H1 (cell line): ENCODE data around the gene SOX10. TPM values are rescaled to one million over a fixed set of nuclear protein-coding genes. Genes with fewer than 3 reads are reported as not detected.

Experiments used
- CTCF ChIA-PET: fragments of 300-600 bp; sonication (Branson Sonifier 250); formaldehyde crosslinking; loops from one replicate; lab custom pipeline; 2021; ENCODE audit not compliant: partially characterized antibody; lab: Charles Lee
- POLR2A ChIA-PET: fragments of 300-600 bp; sonication (Branson Sonifier 250); formaldehyde crosslinking; loops from one replicate; lab custom pipeline; 2021; ENCODE audit warnings: inconsistent platforms; ENCODE audit not compliant: partially characterized antibody; lab: Charles Lee
- DNase-seq, 2 experiments: peaks; one replicate each; pipeline versions ENCODE4 v3.0.0 to v3.0.0-alpha.2; 2010 to 2022; ENCODE audit warnings: low spot score in 2 of 2, low read depth in 1 of 2, mixed read lengths in 1 of 2
- FAIRE-seq: peaks from 2 replicates; lab custom pipeline; 2011; peaks lifted over from hg19 to GRCh38; lab: Jason Lieb, UNC
- H2AFZ ChIP-seq: 2 replicates; pipeline ENCODE4 v1.8.1; 2012; ENCODE audit warnings: low read length, inconsistent platforms
- H2AK5ac ChIP-seq: 2 replicates; pipeline ENCODE4 v1.6.1; 2013; ENCODE audit warnings: low read depth, low read length
- H2BK120ac ChIP-seq: replicated peaks from 2 replicates; pipeline ENCODE3; 2013; ENCODE audit warnings: low read depth, low read length, inconsistent platforms
- H2BK12ac ChIP-seq: 2 replicates; pipeline ENCODE4 v1.6.1; 2013; ENCODE audit warnings: low read depth, low read length
- H2BK15ac ChIP-seq: 2 replicates; pipeline ENCODE4 v1.6.1; 2013; ENCODE audit warnings: low read length
- H2BK20ac ChIP-seq: 2 replicates; pipeline ENCODE4 v1.6.1; 2013; ENCODE audit warnings: low read length
- H2BK5ac ChIP-seq: 2 replicates; pipeline ENCODE4 v1.6.1; 2013; ENCODE audit warnings: low read depth, low read length
- H3K14ac ChIP-seq: 2 replicates; pipeline ENCODE4 v1.6.1; 2013; ENCODE audit warnings: inconsistent platforms; ENCODE audit not compliant: insufficient read length
- H3K18ac ChIP-seq: 2 replicates; pipeline ENCODE4 v1.6.1; 2013; ENCODE audit warnings: low read length; ENCODE audit errors: extremely low read depth
- H3K23ac ChIP-seq: 2 replicates; pipeline ENCODE4 v1.6.1; 2013; ENCODE audit warnings: inconsistent platforms; ENCODE audit not compliant: insufficient read length
- H3K23me2 ChIP-seq: 2 replicates; pipeline ENCODE4 v1.6.1; 2013; ENCODE audit warnings: low read depth, low read length
- H3K27ac ChIP-seq: 2 replicates; pipeline ENCODE4 v1.6.1; 2011; ENCODE audit warnings: low read depth, low read length, inconsistent platforms
- H3K27me3 ChIP-seq, 4 experiments: replicated peaks in 1 of 4; 1 replicate in 1 of 4; 2 replicates in 3 of 4; pipeline versions ENCODE4 v1.6.1 to v1.8.1; 2011 to 2013; ENCODE audit warnings: low read length in 3 of 4, mild to moderate bottlenecking in 3 of 4, inconsistent platforms in 2 of 4, mixed read lengths in 2 of 4, moderate library complexity in 1 of 4; ENCODE audit not compliant: control insufficient read depth in 3 of 4, insufficient read depth in 3 of 4; ENCODE audit errors: extremely low read depth in 1 of 4
- H3K36me3 ChIP-seq, 4 experiments: 2 replicates each; pipeline versions ENCODE4 v1.6.1 to v1.8.1; 2011 to 2013; ENCODE audit warnings: mild to moderate bottlenecking in 4 of 4, low read length in 3 of 4, moderate library complexity in 2 of 4, control low read depth in 1 of 4, inconsistent platforms in 1 of 4; ENCODE audit not compliant: insufficient read depth in 4 of 4, control insufficient read depth in 2 of 4
- H3K4ac ChIP-seq: replicated peaks from 2 replicates; pipeline ENCODE3; 2013; ENCODE audit warnings: low read length, low read depth, mixed read lengths, inconsistent platforms; ENCODE audit not compliant: insufficient read length
- H3K4me1 ChIP-seq, 4 experiments: replicated peaks in 1 of 4; 1 replicate in 1 of 4; 2 replicates in 3 of 4; pipeline versions ENCODE4 v1.6.1 to v1.8.1; 2011 to 2013; ENCODE audit warnings: low read length in 3 of 4, inconsistent platforms in 2 of 4, mixed read lengths in 1 of 4; ENCODE audit not compliant: insufficient read depth in 4 of 4, control insufficient read depth in 3 of 4
- H3K4me2 ChIP-seq, 2 experiments: 2 replicates each; pipeline versions ENCODE4 v1.6.1 to v1.8.1; 2011 to 2013; ENCODE audit warnings: low read depth in 2 of 2, low read length in 2 of 2, control low read depth in 1 of 2, inconsistent platforms in 1 of 2, mild to moderate bottlenecking in 1 of 2; ENCODE audit not compliant: insufficient read depth in 1 of 2
- H3K4me3 ChIP-seq, 4 experiments: fragments of 200-600, 300-600 bp in 1 of 4; sonication (generic), shearing (Covaris generic), sonication (Bioruptor Twin) in 1 of 4; 2 replicates each; pipeline versions ENCODE4 v1.5.1 to v1.8.1; 2011 to 2016; ENCODE audit warnings: low read length in 4 of 4, low read depth in 3 of 4, control low read depth in 2 of 4, inconsistent platforms in 2 of 4, mild to moderate bottlenecking in 2 of 4, mixed read lengths in 1 of 4, moderate library complexity in 1 of 4; ENCODE audit not compliant: insufficient read depth in 2 of 4; ENCODE audit errors: extremely low read depth in 1 of 4
- H3K56ac ChIP-seq: replicated peaks from 2 replicates; pipeline ENCODE3; 2013; ENCODE audit warnings: low read depth, mild to moderate bottlenecking, mixed read lengths, low read length, inconsistent platforms; ENCODE audit not compliant: insufficient read length
- H3K79me1 ChIP-seq: 2 replicates; pipeline ENCODE4 v1.6.1; 2013; ENCODE audit warnings: low read depth, low read length, control low read depth
- H3K79me2 ChIP-seq, 2 experiments: 2 replicates each; pipeline versions ENCODE4 v1.6.1 to v1.8.1; 2012 to 2013; ENCODE audit warnings: low read length in 2 of 2, mild to moderate bottlenecking in 2 of 2, inconsistent platforms in 1 of 2; ENCODE audit not compliant: insufficient read depth in 2 of 2, control insufficient read depth in 1 of 2
- H3K9ac ChIP-seq, 4 experiments: replicated peaks in 1 of 4; 1 replicate in 1 of 4; 2 replicates in 3 of 4; pipeline versions ENCODE4 v1.6.1 to v1.8.1; 2011 to 2013; ENCODE audit warnings: low read depth in 3 of 4, low read length in 3 of 4, control low read depth in 2 of 4, mild to moderate bottlenecking in 2 of 4, moderate library complexity in 2 of 4, inconsistent platforms in 1 of 4; ENCODE audit errors: extremely low read depth in 1 of 4
- H3K9me3 ChIP-seq, 2 experiments: 2 replicates each; pipeline versions ENCODE4 v1.6.1 to v1.8.1; 2012 to 2013; ENCODE audit warnings: mild to moderate bottlenecking in 2 of 2, moderate library complexity in 2 of 2, control low read depth in 1 of 2, inconsistent platforms in 1 of 2, low read depth in 1 of 2, low read length in 1 of 2, mixed read lengths in 1 of 2; ENCODE audit not compliant: insufficient read depth in 2 of 2
- H4K20me1 ChIP-seq, 2 experiments: replicated peaks in 1 of 2; 2 replicates each; pipeline versions ENCODE3 to v1.8.1; 2011 to 2013; ENCODE audit warnings: inconsistent platforms in 2 of 2, low read length in 2 of 2, mild to moderate bottlenecking in 1 of 2; ENCODE audit not compliant: insufficient read depth in 2 of 2, control insufficient read depth in 1 of 2
- H4K5ac ChIP-seq: 2 replicates; pipeline ENCODE4 v1.6.1; 2013; ENCODE audit warnings: low read length, low read depth, mixed read lengths, inconsistent platforms; ENCODE audit not compliant: insufficient read length
- H4K8ac ChIP-seq: 2 replicates; pipeline ENCODE4 v1.8.0; 2013; ENCODE audit warnings: mild to moderate bottlenecking, moderate library complexity, low read length, inconsistent platforms; ENCODE audit not compliant: insufficient read depth; ENCODE audit errors: extremely low read depth
- H4K91ac ChIP-seq: replicated peaks from 2 replicates; pipeline ENCODE3; 2013; ENCODE audit warnings: low read length, mixed read lengths, inconsistent platforms; ENCODE audit not compliant: insufficient read length
- CEBPB ChIP-seq: IDR thresholded peaks from 2 replicates; pipeline ENCODE4 v1.6.1; 2012; ENCODE audit warnings: low read depth, low read length
- CTBP2 ChIP-seq: IDR thresholded peaks from 2 replicates; pipeline ENCODE4 v1.7.0; 2011; ENCODE audit warnings: borderline replicate concordance, mild to moderate bottlenecking, moderate library complexity, mixed read lengths, low read length; ENCODE audit not compliant: insufficient read depth, insufficient read length
- RAD21 ChIP-seq, 2 experiments: IDR thresholded peaks in 1 of 2; conservative IDR thresholded peaks in 1 of 2; 2 replicates each; pipeline ENCODE4 v1.6.1; 2011; ENCODE audit warnings: low read depth in 2 of 2, low read length in 2 of 2, improper control_type of control experiment in 1 of 2, inconsistent platforms in 1 of 2, mild to moderate bottlenecking in 1 of 2, moderate library complexity in 1 of 2
- SIN3A ChIP-seq, 2 experiments: IDR thresholded peaks in 1 of 2; conservative IDR thresholded peaks in 1 of 2; 2 replicates each; pipeline ENCODE4 v1.6.1; 2011 to 2012; ENCODE audit warnings: low read length in 2 of 2, improper control_type of control experiment in 1 of 2, low read depth in 1 of 2, mild to moderate bottlenecking in 1 of 2
- SP2 ChIP-seq: IDR thresholded peaks from 2 replicates; pipeline ENCODE4 v1.6.1; 2012; ENCODE audit warnings: mild to moderate bottlenecking, low read length, inconsistent platforms
- YY1 ChIP-seq: IDR thresholded peaks from 2 replicates; pipeline ENCODE4 v1.6.1; 2011; ENCODE audit warnings: low read depth, mild to moderate bottlenecking, low read length
- WGBS, 2 experiments: shearing (Covaris generic) in 1 of 2; methylation state at CpG; one replicate each; pipeline versions ENCODE4 v1.1.6 to v1.1.7; 2013 to 2015; ENCODE audit warnings: low lambda C conversion rate in 2 of 2, mixed read lengths in 2 of 2, inconsistent platforms in 1 of 2, low coverage in 1 of 2, missing lambda C conversion rate in 1 of 2; ENCODE audit not compliant: insufficient replicate concordance in 2 of 2, insufficient coverage in 1 of 2, insufficient read length in 1 of 2; ENCODE audit errors: extremely low coverage in 1 of 2, missing lambda C conversion rate in 1 of 2; 5-methylcytosine and 5-hydroxymethylcytosine counted together
- polyA plus RNA-seq, 7 experiments: library from polyadenylated mRNA; depleted of rRNA in 3 of 7; stranded (reverse) in 5 of 7; unstranded in 2 of 7; fragments of >200 nt in 5 of 7; fragments of 200-250 nt in 2 of 7; gene quantifications; 1 replicate in 5 of 7; 2 replicates in 1 of 7; 4 replicates in 1 of 7; pipeline versions ENCODE4 v1.2.1 to v1.2.3, GENCODE V29; 2011 to 2013; ENCODE audit warnings: missing spikeins in 2 of 7, mixed read lengths in 2 of 7
- total RNA-seq: library from RNA; stranded (reverse); fragmentation: NEBNext Ultra II Directional; extraction: Animal tissue kit (Norgen Biotek cat#: 25700); gene quantifications from 2 replicates; pipeline ENCODE4 v1.2.1, GENCODE V29; 2021
- TF ChIP-seq, protein P1 (sequence below), 3 experiments: IDR thresholded peaks; 1 replicate in 2 of 3; 2 replicates in 1 of 3; pipeline versions ENCODE4 v1.5.1 to v1.6.1; 2011; ENCODE audit warnings: low read length in 3 of 3, mild to moderate bottlenecking in 3 of 3, inconsistent platforms in 2 of 3, low read depth in 1 of 3, moderate library complexity in 1 of 3; ENCODE audit not compliant: insufficient read depth in 1 of 3; ENCODE audit errors: control extremely low read depth in 1 of 3

The SOX10 gene
- total and polyA plus RNA-seq, 2 of the 8 experiments (the other 6 are each of a cell fraction or from before 2014, with no cell fraction given), result 2.7 TPM

DNA sequence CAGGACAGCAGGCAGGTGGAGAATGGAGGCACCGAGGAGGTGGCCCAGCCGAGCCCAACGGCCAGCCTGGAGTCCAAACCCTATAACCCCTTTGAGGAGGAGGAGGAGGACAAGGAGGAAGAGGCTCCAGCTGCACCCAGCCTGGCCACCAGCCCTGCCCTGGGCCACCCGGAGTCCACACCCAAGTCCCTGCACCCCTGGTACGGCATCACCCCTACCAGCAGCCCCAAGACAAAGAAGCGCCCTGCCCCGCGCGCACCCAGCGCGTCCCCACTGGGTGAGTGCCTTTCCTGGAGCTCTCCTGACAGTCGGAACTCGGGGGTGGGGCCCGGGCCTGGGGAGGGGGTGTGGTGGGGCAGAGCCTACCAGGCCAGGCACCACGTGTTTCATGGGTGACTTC, 58.6 kb downstream of the SOX10 start:
- 96% methylated on average over 15 of the region's 15 CpGs; no CpG with 5 or more reads in 1 of the 2 experiments for WGBS, 2 experiments
- no peak overlapping the region for H2BK5ac ChIP-seq
- H3K4ac ChIP-seq, result no peak overlapping the region
- no peaks in the 10 kb centered on the region for H3K79me1 ChIP-seq
- no peak overlapping the region for H2BK15ac ChIP-seq
- no peak for FAIRE-seq
- H3K9ac ChIP-seq, result no peak overlapping the region
- H4K91ac ChIP-seq, result no peak overlapping the region
- H3K27me3 ChIP-seq, result no peaks in the 10 kb centered on the region
- no peak overlapping the region for H3K4me2 ChIP-seq
- H3K14ac ChIP-seq, result no peak overlapping the region
- no peaks in the 10 kb centered on the region for H3K23me2 ChIP-seq
- no peaks in the 10 kb centered on the region for H3K79me2 ChIP-seq
- TF ChIP-seq YY1 (no peak), CTBP2 (no peak), SP2 (no peak), CEBPB (no peak), SIN3A (conservative IDR thresholded peaks at IDR 0.05 in 1 of 2, IDR thresholded peaks at IDR 0.05 in 1 of 2; ENCODE audit: low read depth in 1 of 2, low read length in 2 of 2) (no peak), RAD21 (IDR thresholded peaks at IDR 0.05 in 1 of 2, conservative IDR thresholded peaks at IDR 0.05 in 1 of 2; ENCODE audit: low read depth in 2 of 2, low read length in 2 of 2) (no peak)
- TF ChIP-seq, protein P1, sequence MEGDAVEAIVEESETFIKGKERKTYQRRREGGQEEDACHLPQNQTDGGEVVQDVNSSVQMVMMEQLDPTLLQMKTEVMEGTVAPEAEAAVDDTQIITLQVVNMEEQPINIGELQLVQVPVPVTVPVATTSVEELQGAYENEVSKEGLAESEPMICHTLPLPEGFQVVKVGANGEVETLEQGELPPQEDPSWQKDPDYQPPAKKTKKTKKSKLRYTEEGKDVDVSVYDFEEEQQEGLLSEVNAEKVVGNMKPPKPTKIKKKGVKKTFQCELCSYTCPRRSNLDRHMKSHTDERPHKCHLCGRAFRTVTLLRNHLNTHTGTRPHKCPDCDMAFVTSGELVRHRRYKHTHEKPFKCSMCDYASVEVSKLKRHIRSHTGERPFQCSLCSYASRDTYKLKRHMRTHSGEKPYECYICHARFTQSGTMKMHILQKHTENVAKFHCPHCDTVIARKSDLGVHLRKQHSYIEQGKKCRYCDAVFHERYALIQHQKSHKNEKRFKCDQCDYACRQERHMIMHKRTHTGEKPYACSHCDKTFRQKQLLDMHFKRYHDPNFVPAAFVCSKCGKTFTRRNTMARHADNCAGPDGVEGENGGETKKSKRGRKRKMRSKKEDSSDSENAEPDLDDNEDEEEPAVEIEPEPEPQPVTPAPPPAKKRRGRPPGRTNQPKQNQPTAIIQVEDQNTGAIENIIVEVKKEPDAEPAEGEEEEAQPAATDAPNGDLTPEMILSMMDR (IDR thresholded peaks at IDR 0.05; ENCODE audit: control extremely low read depth in 1 of 3, insufficient read depth in 1 of 3, low read depth in 1 of 3, low read length in 3 of 3), result no peak
- H3K9me3 ChIP-seq, result no peaks in the 10 kb centered on the region
- H4K8ac ChIP-seq, result no peak overlapping the region
- no peak overlapping the region for H2BK120ac ChIP-seq
- no peaks in the 10 kb centered on the region for H3K4me1 ChIP-seq
- no peak overlapping the region for H2BK12ac ChIP-seq
- H3K18ac ChIP-seq, result no peak overlapping the region
- CTCF ChIA-PET, result interaction anchor here (1.1 to 10.4 kb wide), 5 partner anchors 8 to 108 kb away, joined by 3 to 158 read pairs (median 5); no protein-coding TSS in a partner anchor
- H2AFZ ChIP-seq, result no peak overlapping the region
- no peak overlapping the region for H3K4me3 ChIP-seq
- H4K20me1 ChIP-seq, result peaks cover 0 to 2% of the 10 kb centered on the region in 2 experiments
- H3K27ac ChIP-seq, result no peak overlapping the region
- DNase-seq, result no peak
- no peak overlapping the region for H2BK20ac ChIP-seq
- no peak overlapping the region for H2AK5ac ChIP-seq
- no peak overlapping the region for H3K23ac ChIP-seq
- H3K56ac ChIP-seq, result no peak overlapping the region
- no peak overlapping the region for H4K5ac ChIP-seq
- POLR2A ChIA-PET, result interaction anchor here (1.1 to 2.6 kb wide), 3 partner anchors 9 to 20 kb away, joined by 3 to 8 read pairs (median 5); partner anchors contain the start of gene MICALL1
- H3K36me3 ChIP-seq, result peaks cover 3 to 13% (median 8%) of the 10 kb centered on the region in 4 experiments; a peak in 6 of 8 replicates
